NT2/D1 (cell line): ENCODE data around the gene POLE.

Source experiments
- DNase-seq: peaks from one replicate; pipeline ENCODE4 v3.0.0-alpha.2; 2011; ENCODE audit warnings: low read depth, low spot score
- H3K27me3 ChIP-seq: 2 replicates; pipeline ENCODE4 v1.6.0; 2011; ENCODE audit warnings: mild to moderate bottlenecking; ENCODE audit not compliant: insufficient read length, insufficient read depth
- H3K36me3 ChIP-seq: 2 replicates; pipeline ENCODE4 v1.6.1; 2011; ENCODE audit warnings: mild to moderate bottlenecking, low read length, mixed read lengths; ENCODE audit not compliant: insufficient read depth, insufficient read length
- H3K4me1 ChIP-seq: 2 replicates; pipeline ENCODE4 v1.5.1; 2011; ENCODE audit not compliant: insufficient read depth, insufficient read length
- H3K4me3 ChIP-seq: 2 replicates; pipeline ENCODE4 v1.5.1; 2011; ENCODE audit warnings: low read depth; ENCODE audit not compliant: insufficient read length
- H3K9ac ChIP-seq: 2 replicates; pipeline ENCODE4 v1.6.0; 2011; ENCODE audit warnings: low read depth; ENCODE audit not compliant: insufficient read length
- H3K9me3 ChIP-seq: 2 replicates; pipeline ENCODE4 v1.5.1; 2011; ENCODE audit warnings: mild to moderate bottlenecking, low read length; ENCODE audit not compliant: insufficient read depth
- SUZ12 ChIP-seq: IDR thresholded peaks from 2 replicates; pipeline ENCODE4 v1.6.1; 2011; ENCODE audit not compliant: insufficient read length, insufficient read depth; ENCODE audit errors: extremely low read depth
- YY1 ChIP-seq: IDR thresholded peaks from 2 replicates; pipeline ENCODE4 v1.6.1; 2011; ENCODE audit not compliant: insufficient read length, insufficient read depth
- ZNF274 ChIP-seq: IDR thresholded peaks from 2 replicates; pipeline ENCODE4 v1.6.1; 2011; ENCODE audit warnings: mild to moderate bottlenecking, low read depth, low read length

The POLE gene

GRCh38 chr12:132574271-132574996 lies 112.7 kb downstream of the POLE start:
- TF ChIP-seq ZNF274: no peak
- TF ChIP-seq SUZ12: no peak
- TF ChIP-seq YY1: no peak
- Histone ChIP-seq H3K9me3 (no peaks in the 10 kb centered on the region), H3K9ac (no peak overlapping the region), H3K36me3 (peaks cover 87% of the 10 kb centered on the region), H3K27me3 (no peaks in the 10 kb centered on the region), H3K4me3 (no peak overlapping the region), H3K4me1 (no peaks in the 10 kb centered on the region)
- DNase-seq: no peak
